Superior temporal gyrus (tissue), 1 donor: ENCODE measurements around the gene MEPCE.
"Not testable (repeated sequence)": the region's sequence is repeated elsewhere in the genome, so short reads cannot be mapped to it uniquely, and the experiment has no call there.

Experiments used
- DNase-seq: peaks from one replicate; pipeline ENCODE4 v3.0.0-alpha.2; 2016; ENCODE audit errors: extremely low spot score

Gene MEPCE

GRCh38 chr7:100434297-100435144, 4.9 kb downstream of the MEPCE start:
- DNase-seq: no peak

- no peak for DNase-seq
Observed at GRCh38 chr7:100435401-100436304, 6.0 kb downstream of the MEPCE start.

- DNase-seq: no peak
Observed at GRCh38 chr7:100437150-100438100, 7.8 kb downstream of the MEPCE start.

- DNase-seq: no peak
Observed at GRCh38 chr7:100438172-100438571, 8.5 kb downstream of the MEPCE start.

GRCh38 chr7:100438731-100439130, 9.1 kb downstream of the MEPCE start:
- DNase-seq: not testable (repeated sequence)

GRCh38 chr7:100439244-100439643, 9.6 kb downstream of the MEPCE start:
- DNase-seq: not testable (repeated sequence)

GRCh38 chr7:100441641-100442535, 12.3 kb downstream of the MEPCE start:
- DNase-seq: no peak

- no peak for DNase-seq
Observed at GRCh38 chr7:100443096-100443840, 13.6 kb downstream of the MEPCE start.

GRCh38 chr7:100444311-100445278, 15.0 kb downstream of the MEPCE start:
- no peak for DNase-seq

- DNase-seq: no peak
Observed at GRCh38 chr7:100446040-100446439, 16.4 kb downstream of the MEPCE start.

GRCh38 chr7:100447363-100447762, 17.7 kb downstream of the MEPCE start:
- not testable (repeated sequence) for DNase-seq

GRCh38 chr7:100449190-100449795, 19.7 kb downstream of the MEPCE start:
- no peak for DNase-seq

GRCh38 chr7:100452513-100452912, 22.9 kb downstream of the MEPCE start:
- DNase-seq: no peak

GRCh38 chr7:100453854-100454253, 24.2 kb downstream of the MEPCE start:
- DNase-seq: not testable (repeated sequence)

GRCh38 chr7:100455206-100455605, 25.6 kb downstream of the MEPCE start:
- DNase-seq: no peak

GRCh38 chr7:100456562-100456961, 26.9 kb downstream of the MEPCE start:
- DNase-seq: no peak

GRCh38 chr7:100457033-100457432, 27.4 kb downstream of the MEPCE start:
- DNase-seq: no peak

- no peak for DNase-seq
Observed at GRCh38 chr7:100464210-100464660, 34.6 kb downstream of the MEPCE start, which contains the start of gene SPACDR. Gene SPACDR (minus strand): TSS chr7:100464260. CDS start chr7:100464025, 235 bp downstream.
